ENCODE data around the gene EPS8L3.
"Not testable (repeated sequence)": the region's sequence is repeated elsewhere in the genome, so short reads cannot be mapped to it uniquely, and the experiment has no call there.

EPS8L3 gene

DNA sequence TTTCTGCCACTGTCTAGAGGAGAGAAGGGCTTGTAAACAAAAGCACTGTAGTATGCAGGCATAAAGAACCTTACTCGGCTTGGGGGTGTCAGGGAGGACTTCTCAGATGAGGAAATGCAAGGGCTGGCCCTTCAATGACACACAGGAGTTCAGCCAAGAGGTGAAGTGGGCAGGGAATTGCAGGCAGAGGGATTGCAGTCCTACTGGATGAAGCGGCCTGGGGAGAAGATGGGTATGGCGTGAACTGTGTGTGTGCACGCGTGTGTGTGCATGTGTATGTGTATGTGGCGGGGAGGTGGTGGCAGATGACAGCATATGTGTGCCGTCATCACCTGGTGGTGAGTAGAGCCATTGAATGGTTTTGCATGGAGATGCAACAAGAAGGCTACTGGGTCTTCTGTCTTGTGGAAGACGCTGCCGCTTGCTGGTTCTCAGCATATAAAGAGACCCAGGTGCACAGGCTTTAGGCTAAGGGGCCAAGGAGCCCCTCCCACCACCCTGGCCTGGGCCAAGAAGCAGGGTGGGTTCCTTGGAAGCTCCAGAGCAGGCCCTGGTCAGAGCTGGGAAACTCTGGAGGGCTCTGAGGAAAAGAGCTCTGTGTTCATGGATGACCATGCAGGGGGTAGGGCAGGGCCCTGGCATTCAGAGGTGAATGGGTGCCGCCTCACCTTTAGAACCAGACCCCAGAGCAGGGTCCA lies 4.1 kb upstream of the EPS8L3 start:
- Histone ChIP-seq H3K27ac (ENCODE audit: low read depth, low read length) (no peak overlapping the region), H4K20me1 (ENCODE audit: low read depth, low read length) (no peaks in the 10 kb centered on the region), H3K27me3 (ENCODE audit: low read length) (no peaks in the 10 kb centered on the region), H3K36me3 (ENCODE audit: low read length) (no peaks in the 10 kb centered on the region), H3K79me2 (ENCODE audit: insufficient read depth, low read length) (no peaks in the 10 kb centered on the region), H3K9me2 (replicated peaks; ENCODE audit: insufficient read depth, low read length) (no peaks in the 10 kb centered on the region), H3K4me3 (ENCODE audit: insufficient read depth, low read length, poor library complexity, severe bottlenecking) (no peak overlapping the region), H3K9me3 (ENCODE audit: insufficient read depth, low read length) (no peaks in the 10 kb centered on the region), H3F3A (ENCODE audit: insufficient read depth) (no peaks in the 10 kb centered on the region), H3K9ac (ENCODE audit: low read length) (no peak overlapping the region), H2AFZ (ENCODE audit: low read depth, low read length, severe bottlenecking) (no peak overlapping the region), H3K4me2 (ENCODE audit: low read depth, low read length, poor library complexity, severe bottlenecking) (no peak overlapping the region)
- TF ChIP-seq, protein P1, sequence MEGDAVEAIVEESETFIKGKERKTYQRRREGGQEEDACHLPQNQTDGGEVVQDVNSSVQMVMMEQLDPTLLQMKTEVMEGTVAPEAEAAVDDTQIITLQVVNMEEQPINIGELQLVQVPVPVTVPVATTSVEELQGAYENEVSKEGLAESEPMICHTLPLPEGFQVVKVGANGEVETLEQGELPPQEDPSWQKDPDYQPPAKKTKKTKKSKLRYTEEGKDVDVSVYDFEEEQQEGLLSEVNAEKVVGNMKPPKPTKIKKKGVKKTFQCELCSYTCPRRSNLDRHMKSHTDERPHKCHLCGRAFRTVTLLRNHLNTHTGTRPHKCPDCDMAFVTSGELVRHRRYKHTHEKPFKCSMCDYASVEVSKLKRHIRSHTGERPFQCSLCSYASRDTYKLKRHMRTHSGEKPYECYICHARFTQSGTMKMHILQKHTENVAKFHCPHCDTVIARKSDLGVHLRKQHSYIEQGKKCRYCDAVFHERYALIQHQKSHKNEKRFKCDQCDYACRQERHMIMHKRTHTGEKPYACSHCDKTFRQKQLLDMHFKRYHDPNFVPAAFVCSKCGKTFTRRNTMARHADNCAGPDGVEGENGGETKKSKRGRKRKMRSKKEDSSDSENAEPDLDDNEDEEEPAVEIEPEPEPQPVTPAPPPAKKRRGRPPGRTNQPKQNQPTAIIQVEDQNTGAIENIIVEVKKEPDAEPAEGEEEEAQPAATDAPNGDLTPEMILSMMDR (IDR thresholded peaks at IDR 0.05; ENCODE audit: insufficient read depth, low read length, poor library complexity, severe bottlenecking) = no peak
- TF ChIP-seq EZH2phosphoT487 (conservative IDR thresholded peaks at IDR 0.05; ENCODE audit: low read length) = no peak

DNA sequence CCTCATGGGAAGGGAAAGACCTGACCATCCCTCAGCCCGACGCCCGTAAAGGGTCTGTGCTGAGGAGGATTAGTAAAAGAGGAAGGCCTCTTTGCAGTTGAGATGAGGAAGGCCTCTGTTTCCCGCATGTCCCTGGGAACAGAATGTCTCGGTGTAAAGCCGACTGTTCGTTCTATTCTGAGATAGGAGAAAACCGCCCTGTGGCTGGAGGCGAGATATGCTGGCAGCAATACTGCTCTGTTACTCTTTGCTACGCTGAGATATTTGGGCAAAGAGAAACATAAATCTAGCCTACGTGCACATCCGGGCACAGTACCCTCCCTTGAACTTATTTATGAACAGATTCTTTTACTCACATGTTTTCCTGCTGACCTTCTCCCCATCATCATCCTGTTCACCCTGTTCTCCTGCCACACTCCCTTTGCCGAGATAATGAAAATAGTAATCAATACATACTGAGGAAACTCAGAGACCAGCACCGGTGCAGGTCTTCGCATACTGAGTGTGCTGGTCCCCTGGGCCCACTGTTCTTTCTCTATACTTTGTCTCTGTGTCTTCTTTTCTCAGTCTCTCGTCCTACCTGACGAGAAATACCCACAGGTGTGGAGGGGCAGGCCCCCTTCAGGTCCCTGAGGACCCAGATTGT lies 3.4 kb upstream of the EPS8L3 start:
- H2AFZ ChIP-seq (ENCODE audit: low read depth, low read length, severe bottlenecking); H3K9ac ChIP-seq (ENCODE audit: low read length); H3K79me2 ChIP-seq (ENCODE audit: insufficient read depth, low read length); H3K9me3 ChIP-seq (ENCODE audit: insufficient read depth, low read length); H3K27me3 ChIP-seq (ENCODE audit: low read length); H4K20me1 ChIP-seq (ENCODE audit: low read depth, low read length); H3F3A ChIP-seq (ENCODE audit: insufficient read depth); H3K27ac ChIP-seq (ENCODE audit: low read depth, low read length); H3K9me2 ChIP-seq (replicated peaks; ENCODE audit: insufficient read depth, low read length); H3K4me3 ChIP-seq (ENCODE audit: insufficient read depth, low read length, poor library complexity, severe bottlenecking); H3K36me3 ChIP-seq (ENCODE audit: low read length); H3K4me2 ChIP-seq (ENCODE audit: low read depth, low read length, poor library complexity, severe bottlenecking): not testable (repeated sequence)

DNA sequence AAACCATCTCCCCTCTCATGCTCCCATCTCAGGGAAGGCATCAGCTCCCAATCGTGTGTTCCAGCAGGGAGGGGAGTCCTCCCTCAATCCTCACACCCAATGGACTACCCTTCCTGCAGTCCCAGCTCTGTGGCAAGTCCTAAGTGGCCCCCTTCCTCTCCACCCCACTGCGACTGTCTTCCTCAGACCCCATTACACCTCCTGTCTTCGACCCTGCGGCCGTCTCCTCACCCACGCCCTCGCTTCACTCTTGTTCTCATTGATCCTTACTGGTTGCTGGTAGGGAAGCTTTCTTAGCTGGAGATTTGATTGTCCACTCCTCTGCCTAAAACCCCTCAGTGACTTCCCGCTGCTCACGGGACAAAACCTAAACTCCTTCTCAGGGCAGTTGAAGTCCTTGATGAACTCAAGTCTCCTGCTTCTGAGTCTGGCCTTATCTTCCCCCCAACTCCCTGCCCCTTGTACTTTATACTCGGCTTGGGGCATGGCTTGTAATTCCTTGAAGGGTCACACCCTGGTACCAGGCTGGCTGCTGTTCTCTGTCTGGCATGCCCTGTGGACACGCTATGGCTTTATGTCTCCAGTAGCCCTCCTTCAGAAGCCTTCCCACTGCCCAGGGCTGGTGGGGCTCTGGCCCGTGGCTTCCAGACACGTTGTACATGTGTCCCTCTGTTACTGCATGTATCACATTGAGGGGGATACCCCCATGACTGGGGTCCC lies 2.3 kb upstream of the EPS8L3 start:
- no peaks in the 10 kb centered on the region for H3K79me2 ChIP-seq (ENCODE audit: insufficient read depth, low read length)
- H3K4me3 ChIP-seq (ENCODE audit: insufficient read depth, low read length, poor library complexity, severe bottlenecking) = no peak overlapping the region
- no peaks in the 10 kb centered on the region for H3K27me3 ChIP-seq (ENCODE audit: low read length)
- no peak overlapping the region for H3K9ac ChIP-seq (ENCODE audit: low read length)
- no peak overlapping the region for H3K27ac ChIP-seq (ENCODE audit: low read depth, low read length)
- no peak overlapping the region for H3K4me2 ChIP-seq (ENCODE audit: low read depth, low read length, poor library complexity, severe bottlenecking)
- no peaks in the 10 kb centered on the region for H3K36me3 ChIP-seq (ENCODE audit: low read length)
- no peak for TF ChIP-seq EZH2phosphoT487 (conservative IDR thresholded peaks at IDR 0.05; ENCODE audit: low read length)
- TF ChIP-seq, protein P1 (IDR thresholded peaks at IDR 0.05; ENCODE audit: insufficient read depth, low read length, poor library complexity, severe bottlenecking) = no peak
- H3K9me3 ChIP-seq (ENCODE audit: insufficient read depth, low read length) = no peaks in the 10 kb centered on the region
- no peak overlapping the region for H2AFZ ChIP-seq (ENCODE audit: low read depth, low read length, severe bottlenecking)
- no peaks in the 10 kb centered on the region for H3K9me2 ChIP-seq (replicated peaks; ENCODE audit: insufficient read depth, low read length)
- H4K20me1 ChIP-seq (ENCODE audit: low read depth, low read length) = no peaks in the 10 kb centered on the region
- H3F3A ChIP-seq (ENCODE audit: insufficient read depth) = no peaks in the 10 kb centered on the region

DNA sequence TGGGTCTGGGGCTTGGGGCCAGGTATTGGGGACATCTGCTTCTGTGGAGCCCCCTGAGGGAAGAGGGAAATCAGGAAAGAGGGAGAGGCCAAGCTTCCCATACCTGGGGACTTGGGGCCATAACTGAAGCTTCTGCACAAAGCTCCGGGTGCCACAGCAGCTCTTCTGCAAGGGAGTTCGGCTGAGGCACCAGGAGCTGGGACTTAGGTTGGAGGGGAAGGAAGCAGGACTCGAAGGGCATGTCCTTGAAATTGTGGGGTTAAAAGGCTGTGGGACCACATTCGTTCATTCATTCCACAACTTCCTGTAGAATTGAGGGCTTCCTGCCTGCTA lies 1.7 kb upstream of the EPS8L3 start:
- Histone ChIP-seq H3K9ac (ENCODE audit: low read length) (no peak overlapping the region), H2AFZ (ENCODE audit: low read depth, low read length, severe bottlenecking) (no peak overlapping the region), H3K79me2 (ENCODE audit: insufficient read depth, low read length) (no peaks in the 10 kb centered on the region), H3K27ac (ENCODE audit: low read depth, low read length) (no peak overlapping the region), H3F3A (ENCODE audit: insufficient read depth) (no peaks in the 10 kb centered on the region), H3K9me3 (ENCODE audit: insufficient read depth, low read length) (no peaks in the 10 kb centered on the region), H3K36me3 (ENCODE audit: low read length) (no peaks in the 10 kb centered on the region), H3K27me3 (ENCODE audit: low read length) (no peaks in the 10 kb centered on the region), H3K4me3 (ENCODE audit: insufficient read depth, low read length, poor library complexity, severe bottlenecking) (no peak overlapping the region), H3K9me2 (replicated peaks; ENCODE audit: insufficient read depth, low read length) (no peaks in the 10 kb centered on the region), H3K4me2 (ENCODE audit: low read depth, low read length, poor library complexity, severe bottlenecking) (no peak overlapping the region), H4K20me1 (ENCODE audit: low read depth, low read length) (no peaks in the 10 kb centered on the region)
- TF ChIP-seq, protein P1 (IDR thresholded peaks at IDR 0.05; ENCODE audit: insufficient read depth, low read length, poor library complexity, severe bottlenecking) = no peak
- TF ChIP-seq EZH2phosphoT487 (conservative IDR thresholded peaks at IDR 0.05; ENCODE audit: low read length) = no peak

Data from SU-DHL-6 (cell line).